Measurements from ENCODE around the gene AP2A2. TPM values are rescaled to one million over a fixed set of nuclear protein-coding genes. Genes with fewer than 3 reads are reported as not detected.

AP2A2 gene
- polyA plus RNA-seq, 3 donors from 2014 or later, result 2.5 to 11.0 (median 7.1) TPM

GRCh38 chr11:1034456-1035295 lies 109.0 kb downstream of the AP2A2 start:
- H3K9me3 Mint-ChIP-seq, result no peaks in the 10 kb centered on the region
- H3K4me1 Mint-ChIP-seq, result no peaks in the 10 kb centered on the region
- no peak for DNase-seq
- H3K27ac Mint-ChIP-seq, result no peak overlapping the region
- H3K4me3 Mint-ChIP-seq, result no peak overlapping the region
- H3K27me3 Mint-ChIP-seq (ENCODE audit: low read depth in 3 of 3), result peaks cover 3 to 11% (median 4%) of the 10 kb centered on the region in 3 donors
- no peaks in the 10 kb centered on the region for H3K36me3 Mint-ChIP-seq

GRCh38 chr11:1035577-1036283 lies 110.1 kb downstream of the AP2A2 start:
- no peak overlapping the region for H3K4me3 Mint-ChIP-seq
- no peaks in the 10 kb centered on the region for H3K9me3 Mint-ChIP-seq
- H3K36me3 Mint-ChIP-seq, result no peaks in the 10 kb centered on the region
- no peak overlapping the region for H3K27ac Mint-ChIP-seq
- DNase-seq, result no peak
- H3K4me1 Mint-ChIP-seq, result no peaks in the 10 kb centered on the region
- H3K27me3 Mint-ChIP-seq (ENCODE audit: low read depth in 3 of 3), result peaks cover 3 to 11% (median 4%) of the 10 kb centered on the region in 3 donors

- no peak within 1 kb of the TSS for H3K4me3 Mint-ChIP-seq
- no peak for DNase-seq
- H3K9me3 Mint-ChIP-seq, result no peaks in the 10 kb centered on the region
- peaks cover 3 to 11% (median 4%) of the 10 kb centered on the region in 3 donors for H3K27me3 Mint-ChIP-seq (ENCODE audit: low read depth in 3 of 3)
- H3K36me3 Mint-ChIP-seq, result no peaks in the 10 kb centered on the region
- H3K4me1 Mint-ChIP-seq, result no peaks in the 10 kb centered on the region
- no peak within 1 kb of the TSS for H3K27ac Mint-ChIP-seq
Measured at GRCh38 chr11:1036303-1036923, 110.7 kb downstream of the AP2A2 start, which contains the start of gene MUC6. Gene MUC6, minus strand, starts transcription at chr11:1036718. Its CDS starts 63 bp downstream, at chr11:1036655.

GRCh38 chr11:1036931-1037330 lies 111.3 kb downstream of the AP2A2 start:
- no peak for DNase-seq
- Mint-ChIP-seq H3K27me3 (ENCODE audit: low read depth in 3 of 3) (peaks cover 3 to 10% (median 3%) of the 10 kb centered on the region in 3 donors), H3K4me3 (no peak overlapping the region), H3K4me1 (no peaks in the 10 kb centered on the region), H3K36me3 (no peaks in the 10 kb centered on the region), H3K9me3 (no peaks in the 10 kb centered on the region), H3K27ac (no peak overlapping the region)

- H3K4me3 Mint-ChIP-seq, result no peak overlapping the region
- H3K27ac Mint-ChIP-seq, result no peak overlapping the region
- peaks cover 0 to 8% (median 0%) of the 10 kb centered on the region in 3 donors for H3K27me3 Mint-ChIP-seq (ENCODE audit: low read depth in 3 of 3)
- DNase-seq, result no peak
- no peaks in the 10 kb centered on the region for H3K4me1 Mint-ChIP-seq
- H3K9me3 Mint-ChIP-seq, result no peaks in the 10 kb centered on the region
- H3K36me3 Mint-ChIP-seq, result no peaks in the 10 kb centered on the region
Measured at GRCh38 chr11:1037506-1038055, 111.9 kb downstream of the AP2A2 start.

GRCh38 chr11:1038361-1038760 lies 112.7 kb downstream of the AP2A2 start:
- H3K27me3 Mint-ChIP-seq (ENCODE audit: low read depth in 3 of 3), result peaks cover 0 to 6% (median 0%) of the 10 kb centered on the region in 3 donors
- H3K9me3 Mint-ChIP-seq, result no peaks in the 10 kb centered on the region
- H3K4me3 Mint-ChIP-seq, result no peak overlapping the region
- H3K36me3 Mint-ChIP-seq, result no peaks in the 10 kb centered on the region
- H3K4me1 Mint-ChIP-seq, result no peaks in the 10 kb centered on the region
- DNase-seq, result no peak
- H3K27ac Mint-ChIP-seq, result no peak overlapping the region

- no peaks in the 10 kb centered on the region for H3K9me3 Mint-ChIP-seq
- H3K4me3 Mint-ChIP-seq, result no peak overlapping the region
- no peak for DNase-seq
- no peaks in the 10 kb centered on the region for H3K4me1 Mint-ChIP-seq
- H3K27ac Mint-ChIP-seq, result no peak overlapping the region
- H3K36me3 Mint-ChIP-seq, result no peaks in the 10 kb centered on the region
- H3K27me3 Mint-ChIP-seq (ENCODE audit: low read depth in 3 of 3), result peaks cover 0 to 5% (median 0%) of the 10 kb centered on the region in 3 donors
Measured at GRCh38 chr11:1038921-1039320, 113.3 kb downstream of the AP2A2 start.

GRCh38 chr11:1039481-1040427 lies 114.1 kb downstream of the AP2A2 start:
- H3K27ac Mint-ChIP-seq, result no peak overlapping the region
- H3K4me1 Mint-ChIP-seq, result no peaks in the 10 kb centered on the region
- H3K36me3 Mint-ChIP-seq, result no peaks in the 10 kb centered on the region
- H3K9me3 Mint-ChIP-seq, result no peaks in the 10 kb centered on the region
- peaks cover 0 to 5% (median 2%) of the 10 kb centered on the region in 3 donors for H3K27me3 Mint-ChIP-seq (ENCODE audit: low read depth in 3 of 3)
- H3K4me3 Mint-ChIP-seq, result no peak overlapping the region
- no peak for DNase-seq

GRCh38 chr11:1040428-1041148 lies 114.9 kb downstream of the AP2A2 start:
- DNase-seq, result no peak
- no peaks in the 10 kb centered on the region for H3K4me1 Mint-ChIP-seq
- peaks cover 0 to 5% (median 2%) of the 10 kb centered on the region in 3 donors for H3K27me3 Mint-ChIP-seq (ENCODE audit: low read depth in 3 of 3)
- H3K27ac Mint-ChIP-seq, result no peak overlapping the region
- H3K4me3 Mint-ChIP-seq, result no peak overlapping the region
- H3K36me3 Mint-ChIP-seq, result no peaks in the 10 kb centered on the region
- no peaks in the 10 kb centered on the region for H3K9me3 Mint-ChIP-seq

GRCh38 chr11:1041149-1041467 lies 115.4 kb downstream of the AP2A2 start:
- no peaks in the 10 kb centered on the region for H3K36me3 Mint-ChIP-seq
- H3K27me3 Mint-ChIP-seq (ENCODE audit: low read depth in 3 of 3), result peaks cover 0 to 5% (median 2%) of the 10 kb centered on the region in 3 donors
- no peak for DNase-seq
- H3K4me1 Mint-ChIP-seq, result peaks cover 3 to 4% of the 10 kb centered on the region in 2 donors
- no peak overlapping the region for H3K27ac Mint-ChIP-seq
- no peak overlapping the region for H3K4me3 Mint-ChIP-seq
- H3K9me3 Mint-ChIP-seq, result no peaks in the 10 kb centered on the region

- H3K27ac Mint-ChIP-seq, result no peak overlapping the region
Measured at GRCh38 chr11:1041471-1041870, 115.8 kb downstream of the AP2A2 start.

GRCh38 chr11:1041936-1042608 lies 116.4 kb downstream of the AP2A2 start:
- H3K27me3 Mint-ChIP-seq (ENCODE audit: low read depth in 3 of 3), result peaks cover 0 to 6% (median 4%) of the 10 kb centered on the region in 3 donors
- peaks cover 11 to 13% of the 10 kb centered on the region in 2 donors for H3K4me1 Mint-ChIP-seq
- no peak overlapping the region for H3K4me3 Mint-ChIP-seq
- no peak for DNase-seq
- no peaks in the 10 kb centered on the region for H3K36me3 Mint-ChIP-seq
- H3K9me3 Mint-ChIP-seq, result no peaks in the 10 kb centered on the region
- H3K27ac Mint-ChIP-seq, result no peak overlapping the region

More at GRCh38 chr11:1041471-1041870, 115.8 kb downstream of the AP2A2 start:
- H3K9me3 Mint-ChIP-seq, result no peaks in the 10 kb centered on the region
- H3K4me1 Mint-ChIP-seq, result peaks cover 7% of the 10 kb centered on the region in 2 donors
- H3K4me3 Mint-ChIP-seq, result no peak overlapping the region
- DNase-seq, result no peak
- H3K27me3 Mint-ChIP-seq (ENCODE audit: low read depth in 3 of 3), result peaks cover 0 to 5% (median 4%) of the 10 kb centered on the region in 3 donors
- H3K36me3 Mint-ChIP-seq, result no peaks in the 10 kb centered on the region

Measured in immature natural killer cell (primary cell).